Measurements from ENCODE around the gene TFF2.

- no peak for TF ChIP-seq CTCF (optimal IDR thresholded peaks at IDR 0.05 in 1 of 3, IDR thresholded peaks at IDR 0.05 in 1 of 3, conservative IDR thresholded peaks at IDR 0.05 in 1 of 3; ENCODE audit: extremely low read depth in 1 of 3, insufficient read depth in 2 of 3, low read length in 3 of 3)
- TF ChIP-seq EZH2 (IDR thresholded peaks at IDR 0.05; ENCODE audit: low read length): no peak
Measured at GRCh38 chr21:42391297-42391696, 40.5 kb upstream of the TFF2 start.

All from keratinocyte (primary cell).